ENCODE results near the gene GATAD2A.
"Not testable (repeated sequence)": the region's sequence is repeated elsewhere in the genome, so short reads cannot be mapped to it uniquely, and the experiment has no call there.

GATAD2A gene

DNA sequence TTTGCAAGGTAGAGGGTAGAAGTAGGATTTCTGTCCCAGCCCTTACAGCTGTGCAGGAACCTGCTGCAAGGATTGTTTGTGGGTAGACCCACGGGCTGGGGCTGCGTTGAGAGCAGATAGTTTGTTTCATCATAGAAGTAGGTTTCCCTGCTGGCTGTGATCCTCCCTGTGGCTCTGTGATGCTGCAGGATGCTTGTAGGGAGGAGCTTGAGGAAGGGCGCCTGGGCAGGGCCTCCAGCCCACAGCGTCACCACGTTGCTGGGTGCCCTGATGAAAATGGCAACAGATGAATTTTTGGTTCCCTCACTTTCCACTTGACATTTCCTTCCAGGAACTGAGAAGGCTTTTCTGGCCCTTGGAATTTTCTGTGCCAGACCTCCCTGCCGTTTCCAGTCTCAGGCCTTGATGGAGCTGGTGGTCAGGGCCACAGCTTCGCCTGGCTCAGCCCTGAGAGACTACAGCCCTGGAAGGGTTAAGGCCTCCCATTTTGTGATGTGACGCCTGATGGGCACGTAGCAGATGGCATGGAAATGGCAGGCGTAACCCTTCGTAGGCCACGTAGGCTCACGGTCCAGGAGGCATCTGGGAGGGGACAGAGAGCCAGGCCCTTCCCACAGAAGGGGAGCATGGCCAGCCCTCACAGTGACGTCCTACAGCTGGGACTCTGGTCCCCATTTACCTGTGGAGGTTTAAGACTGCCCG is 42.2 kb downstream of the GATAD2A start:
- no peak for FAIRE-seq

DNA sequence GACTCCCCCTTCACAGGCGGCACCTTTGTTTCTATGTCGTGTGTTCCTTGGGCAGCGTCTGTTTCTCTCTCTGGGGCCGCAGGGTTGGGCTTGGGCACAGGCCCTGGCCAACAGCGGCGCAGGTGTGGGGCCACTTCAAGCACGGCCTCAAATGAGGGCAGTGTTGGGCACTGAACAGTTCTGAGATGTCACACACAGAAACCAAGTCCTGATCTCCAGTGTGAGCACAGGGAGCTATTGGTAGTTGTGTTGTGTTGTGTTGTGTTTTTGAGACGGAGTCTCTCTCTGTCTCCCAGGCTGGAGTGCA is 42.7 kb downstream of the GATAD2A start:
- no peak for FAIRE-seq

GRCh38 chr19:19451429-19452242 is 46.2 kb downstream of the GATAD2A start:
- no peak for FAIRE-seq

GRCh38 chr19:19452243-19453124 is 47.0 kb downstream of the GATAD2A start:
- FAIRE-seq = no peak

GRCh38 chr19:19453125-19453454 is 47.6 kb downstream of the GATAD2A start:
- no peak for FAIRE-seq

DNA sequence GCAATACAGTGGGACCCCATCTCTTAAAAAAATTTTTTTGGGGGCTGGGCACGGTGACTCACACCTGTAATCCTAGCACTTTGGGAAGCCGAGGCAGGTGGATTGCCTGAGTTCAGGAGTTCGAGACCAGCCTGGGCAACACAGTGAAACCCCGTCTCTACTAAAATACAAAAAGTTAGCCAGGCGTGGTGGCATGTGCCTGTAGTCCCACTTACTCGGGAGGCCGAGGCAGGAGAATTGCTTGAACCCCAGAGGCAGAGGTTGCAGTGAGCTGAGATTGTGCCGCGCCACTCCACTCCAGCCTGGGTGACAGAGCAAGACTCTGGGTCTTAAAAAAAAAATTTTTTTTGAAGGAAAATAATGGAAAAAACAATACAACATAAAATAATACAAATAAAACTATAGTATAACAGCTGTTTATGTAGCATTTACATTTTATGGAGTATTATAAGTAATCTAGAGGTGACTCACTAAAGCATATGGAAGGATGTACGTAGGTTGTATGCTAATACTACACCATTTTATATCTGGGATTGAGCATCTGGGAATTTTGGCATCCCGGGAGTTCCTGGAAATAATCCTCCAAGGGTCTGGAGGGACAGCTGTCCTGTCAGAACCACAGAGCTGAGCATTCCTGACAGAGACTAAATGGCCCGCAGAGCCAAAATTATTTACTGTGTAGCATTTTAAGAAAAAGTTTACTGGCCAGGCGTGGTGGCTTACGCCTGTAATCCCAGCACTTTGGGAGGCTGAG is 49.9 kb downstream of the GATAD2A start:
- FAIRE-seq = not testable (repeated sequence)

GRCh38 chr19:19457671-19458070 is 52.2 kb downstream of the GATAD2A start:
- no peak for FAIRE-seq

DNA sequence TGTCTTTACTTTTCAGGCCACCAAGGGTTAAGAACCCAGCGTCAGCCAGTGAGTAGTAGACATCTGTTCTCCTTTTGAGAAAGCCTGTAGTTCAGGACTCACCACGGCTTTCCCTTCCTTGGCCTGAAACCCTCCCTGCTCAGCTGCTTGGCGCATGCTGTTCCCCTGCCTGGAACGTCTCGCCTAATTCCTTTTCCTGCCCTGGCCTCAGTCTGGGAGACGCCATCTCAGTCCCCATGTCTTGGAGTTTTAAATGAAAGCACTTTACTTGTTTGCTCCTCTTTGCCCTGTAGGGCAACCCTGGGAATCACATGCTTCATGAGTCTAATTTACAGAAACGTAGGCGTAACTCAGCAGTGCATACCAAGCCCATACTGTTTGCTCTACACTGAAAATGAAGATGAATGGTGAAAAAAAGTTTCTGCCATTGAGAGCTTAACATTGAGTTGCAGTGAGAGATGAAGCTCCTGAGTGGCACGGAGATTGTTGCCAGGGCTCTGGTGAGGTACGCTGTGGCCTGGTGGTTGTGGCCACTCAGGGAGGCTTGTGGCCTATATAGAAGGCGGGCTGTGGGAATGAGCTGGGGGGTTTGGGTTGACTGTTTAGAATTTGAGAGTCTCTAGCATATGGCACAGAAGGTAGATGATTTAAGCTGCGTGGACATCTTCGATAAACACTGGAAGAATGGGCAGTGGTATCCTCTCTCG is 52.8 kb downstream of the GATAD2A start:
- FAIRE-seq = no peak

DNA sequence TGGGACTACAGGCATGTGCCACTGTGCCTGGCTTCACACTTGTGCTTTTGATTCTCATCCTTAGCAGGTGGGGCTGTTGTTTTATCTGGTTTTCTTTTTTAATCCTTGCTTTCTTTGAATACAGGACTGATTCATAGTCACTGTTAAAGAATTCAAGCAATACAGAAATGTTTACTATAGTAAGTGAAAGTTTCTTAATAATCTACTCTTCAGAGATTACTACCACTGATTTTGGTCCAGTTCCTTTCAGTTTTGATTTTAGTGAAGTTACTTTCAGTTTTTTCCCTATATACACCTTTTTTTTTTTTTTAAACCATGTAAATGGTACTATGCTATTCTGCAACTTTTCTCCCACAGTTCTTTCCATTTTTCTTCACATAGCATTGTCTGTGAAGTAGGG is 53.6 kb downstream of the GATAD2A start:
- FAIRE-seq = no peak

DNA sequence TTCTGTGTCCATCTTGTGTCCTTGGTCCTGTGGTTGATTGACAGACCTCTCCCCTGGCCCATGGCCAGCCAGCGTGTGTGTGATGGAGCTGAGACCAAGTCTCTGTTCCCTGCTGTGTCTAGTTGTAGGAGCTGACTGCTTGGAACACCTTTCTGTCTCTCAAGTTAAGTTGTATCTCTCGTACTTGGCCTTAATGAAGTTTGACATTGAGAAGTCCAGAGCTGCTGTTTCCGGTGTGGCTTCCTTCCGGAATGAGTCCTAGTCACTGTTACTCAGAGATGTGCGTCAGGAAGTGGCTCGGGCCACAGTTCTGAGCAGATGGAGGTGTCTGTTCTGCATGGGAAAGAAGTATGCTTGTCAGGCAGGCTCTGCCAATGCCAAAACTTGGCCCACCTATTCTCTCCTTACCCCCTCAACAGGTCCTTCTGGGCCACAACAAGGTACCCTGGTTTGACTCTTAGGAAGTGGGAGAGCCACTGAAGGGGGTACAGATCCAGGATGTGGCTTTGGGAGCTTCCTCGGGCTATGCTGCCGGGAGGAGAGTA is 54.3 kb downstream of the GATAD2A start:
- FAIRE-seq = no peak

DNA sequence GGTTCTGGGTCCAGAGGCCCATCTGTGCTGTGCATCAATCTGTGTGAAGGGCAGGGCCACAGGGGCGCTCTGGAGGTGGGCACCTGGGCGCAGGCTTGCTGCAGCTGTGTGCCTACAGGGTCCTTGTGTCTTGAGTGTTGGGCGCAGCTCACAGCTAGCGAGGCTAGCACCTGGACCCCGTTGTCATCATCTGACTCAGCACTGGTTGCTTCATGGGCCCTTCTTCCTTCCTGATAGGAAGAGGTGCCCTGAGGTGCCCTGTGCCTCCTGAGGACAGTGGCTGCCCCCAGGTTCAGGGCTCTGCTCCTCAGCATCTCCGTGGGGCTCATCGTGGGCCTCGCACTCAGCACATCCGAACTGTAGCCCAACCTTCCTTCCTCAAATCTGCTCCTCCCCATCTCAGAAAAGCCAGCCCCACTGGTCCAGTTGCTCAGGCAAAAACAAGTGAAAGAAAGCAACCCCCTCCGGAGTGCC is 54.8 kb downstream of the GATAD2A start:
- FAIRE-seq = no peak

DNA sequence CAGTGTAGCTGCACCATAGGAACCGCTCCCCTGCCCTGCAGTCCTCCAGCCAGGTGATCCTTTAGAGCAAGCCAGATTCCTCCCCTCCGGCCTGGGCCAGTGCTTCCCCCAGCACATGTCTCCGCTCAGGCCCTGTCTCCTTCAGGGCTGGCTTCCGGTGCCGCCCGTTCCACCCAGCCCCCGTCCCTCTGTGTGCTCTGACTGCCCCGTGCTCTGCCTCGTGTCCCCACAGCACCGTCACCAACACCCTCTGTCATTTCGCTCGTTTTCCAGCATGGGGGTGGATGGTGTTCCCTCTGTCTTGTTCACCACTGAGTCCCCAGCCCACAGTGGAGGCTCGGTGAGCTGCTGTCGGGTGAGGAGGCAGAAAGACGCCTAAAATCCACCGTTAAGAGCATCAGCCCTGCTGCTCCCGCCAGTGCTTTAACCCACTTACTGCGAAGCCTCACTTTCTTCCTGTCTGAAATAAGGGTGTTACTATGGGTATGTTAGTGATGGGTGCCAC is 55.3 kb downstream of the GATAD2A start:
- FAIRE-seq = no peak

GRCh38 chr19:19461306-19461670 is 55.8 kb downstream of the GATAD2A start:
- no peak for FAIRE-seq

DNA sequence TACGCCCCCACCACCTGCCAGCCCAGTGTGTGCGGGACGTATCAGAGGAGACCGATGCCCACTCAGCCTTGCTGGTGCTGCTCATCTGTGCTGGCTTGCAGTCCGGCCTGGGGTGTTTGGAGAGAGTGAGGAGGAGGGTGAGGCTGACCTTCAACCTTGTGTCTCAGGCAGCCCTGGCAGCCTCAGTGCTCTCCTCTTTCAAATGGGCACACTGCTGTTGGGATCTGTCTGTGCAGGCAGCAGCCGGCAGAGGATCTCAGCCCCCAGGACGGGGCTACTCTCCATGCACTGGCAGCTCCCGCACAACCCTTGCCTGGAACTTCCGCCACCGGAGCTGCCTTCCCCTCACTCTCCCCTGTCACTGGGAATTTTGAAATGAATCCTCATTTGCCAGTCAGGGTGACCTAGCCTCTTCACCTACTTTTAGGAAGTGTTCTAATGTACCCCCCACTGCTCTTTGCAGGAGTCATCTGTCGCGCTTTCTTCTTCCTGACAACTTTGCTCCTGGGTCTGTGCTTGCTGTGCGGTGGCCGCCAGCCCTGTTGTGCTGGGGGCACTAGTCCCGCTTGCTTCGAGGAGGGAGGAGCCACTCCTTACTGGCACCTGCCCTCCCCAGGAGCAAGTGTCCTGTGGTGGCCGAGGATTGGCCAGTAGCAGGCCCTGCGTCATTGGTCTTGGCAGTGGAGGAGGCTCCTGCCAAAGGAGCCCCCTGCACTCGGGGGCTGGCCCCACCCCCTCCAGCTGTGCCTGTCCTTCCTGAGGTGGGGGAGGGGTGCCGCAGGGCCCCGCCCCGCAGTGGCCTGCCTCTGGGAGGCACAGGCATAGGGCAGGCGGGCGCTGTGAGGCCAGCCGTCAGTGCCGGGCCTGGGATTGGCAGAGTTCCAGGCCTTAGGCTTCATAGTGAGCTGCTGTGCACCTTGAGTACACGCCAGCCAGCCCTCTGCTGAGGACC is 56.5 kb downstream of the GATAD2A start:
- FAIRE-seq = no peak

GRCh38 chr19:19463348-19464117 is 58.1 kb downstream of the GATAD2A start:
- FAIRE-seq = no peak

DNA sequence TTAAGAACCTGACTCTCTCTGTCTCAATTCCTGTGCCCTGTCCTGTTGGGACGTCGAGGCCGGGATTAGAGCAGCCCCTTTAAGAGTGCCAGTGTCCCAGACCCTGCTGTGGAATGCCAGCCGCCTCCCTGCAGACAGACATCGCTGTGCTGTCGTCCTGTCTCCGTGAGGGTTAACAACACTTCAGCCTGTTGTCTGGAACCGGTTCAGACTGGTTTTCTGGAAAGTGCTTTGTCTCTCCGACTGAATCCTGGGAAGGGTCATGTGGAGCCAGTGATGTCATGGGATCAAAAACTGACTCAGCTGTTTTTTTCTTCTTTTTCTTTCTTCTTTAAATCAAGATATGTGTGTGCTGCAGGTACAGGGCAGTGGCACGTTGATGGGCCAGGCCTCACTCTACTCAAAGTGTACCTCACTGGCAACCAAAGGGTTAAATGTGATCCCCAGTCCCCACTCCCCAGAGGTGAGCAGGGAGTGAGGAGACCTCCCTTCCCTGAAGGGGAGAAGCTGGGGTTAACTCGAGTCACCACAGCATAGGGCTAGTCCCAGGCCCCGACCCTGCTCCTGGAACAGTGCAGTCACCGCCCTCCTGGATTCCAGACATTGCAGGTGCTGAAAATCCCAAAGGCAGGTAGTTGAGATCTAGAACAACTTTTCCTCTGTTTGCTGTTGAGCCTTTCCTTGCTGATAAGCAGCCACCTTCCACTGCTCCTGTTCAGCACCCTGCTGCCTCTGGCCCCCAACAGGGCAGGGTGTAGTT is 59.0 kb downstream of the GATAD2A start:
- FAIRE-seq = no peak

- FAIRE-seq = no peak
Observed at GRCh38 chr19:19465436-19466070, 60.1 kb downstream of the GATAD2A start.

DNA sequence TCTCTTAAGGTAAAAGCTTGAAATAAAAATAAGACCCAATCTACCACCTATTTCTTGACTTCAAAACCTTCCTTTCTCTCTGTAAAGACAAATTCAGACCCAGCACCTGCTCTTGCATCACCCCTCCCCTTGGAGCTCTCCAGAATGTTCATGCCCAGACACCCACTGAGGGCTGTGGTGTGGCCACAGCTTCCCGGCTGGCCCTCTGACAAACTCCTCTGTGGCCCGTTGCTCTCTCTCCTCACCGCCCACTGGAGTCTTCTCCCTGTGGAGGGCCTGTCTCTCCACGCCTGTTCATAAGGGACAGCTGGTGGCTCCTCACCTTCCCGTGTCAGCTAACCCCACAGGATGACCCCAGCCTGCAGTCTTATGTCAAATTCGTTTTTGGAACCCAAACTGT is 60.7 kb downstream of the GATAD2A start:
- no peak for FAIRE-seq

Measured in G401.6 (cell line).